HCT116 (cell line): ENCODE results near the gene COL5A1. TPM values are rescaled to one million over a fixed set of nuclear protein-coding genes. Genes with fewer than 3 reads are reported as not detected.

Source experiments
- ATAC-seq: fragments of 200-7000 bp; cut with Tn5 transposase; 2 replicates; pipeline ENCODE4 v1.9.1; 2020; ENCODE audit warnings: mild to moderate bottlenecking, moderate library complexity
- BruUV-seq: library from RNA; stranded (reverse); fragments of 400-500 nt; replicated peaks from 2 replicates; lab custom pipeline; 2021; lab: Mats Ljungman, UMichigan
- CTCF ChIA-PET: fragments of 300-600 bp; sonication (Branson Sonifier 250); formaldehyde crosslinking; loops from one replicate; lab custom pipeline; 2021; ENCODE audit warnings: antibody characterized with exemption; lab: Charles Lee
- POLR2A ChIA-PET: fragments of 300-600, 350-600 bp; sonication (Branson Sonifier 250); formaldehyde crosslinking; loops from one replicate; lab custom pipeline; 2021; ENCODE audit warnings: antibody characterized with exemption; lab: Charles Lee
- RAD21 ChIA-PET, 2 experiments: fragments of 300-600 bp; sonication (Branson Sonifier 250); formaldehyde crosslinking; loops; one replicate each; lab custom pipeline; 2023; ENCODE audit warnings: low total read pairs in 2 of 2; ENCODE audit not compliant: uncharacterized antibody in 2 of 2, unreplicated experiment in 2 of 2, low non-redundant PET in 1 of 2; lab: Charles Lee
- DNase-seq: peaks from one replicate; pipeline ENCODE4 v3.0.0-alpha.2; 2010; ENCODE audit warnings: low read depth, low spot score
- H2AFZ ChIP-seq: fragments of 200-600 bp; shearing (Covaris generic), sonication (generic); 2 replicates; pipeline ENCODE4 v1.6.1; 2017; ENCODE audit warnings: low read depth, mixed run types, mixed read lengths, antibody characterized with exemption, low read length; ENCODE audit not compliant: poor library complexity, severe bottlenecking
- H3K27ac ChIP-seq: 2 replicates; pipeline ENCODE4 v1.5.1; 2012; ENCODE audit warnings: low read depth, low read length
- H3K27me3 ChIP-seq: fragments of 200-600 bp; sonication (generic); 2 replicates; pipeline ENCODE4 v1.6.1; 2016; ENCODE audit warnings: mixed run types, low read length, mixed read lengths; ENCODE audit not compliant: insufficient read depth
- H3K36me3 ChIP-seq, 2 experiments: fragments of 200-500 bp in 1 of 2; fragments of 200-600 bp in 1 of 2; sonication (Bioruptor generic) in 1 of 2; sonication (generic) in 1 of 2; 2 replicates each; pipeline versions ENCODE4 v1.5.1 to v1.6.1; 2014 to 2016; ENCODE audit warnings: low read length in 2 of 2, inconsistent platforms in 1 of 2, mixed read lengths in 1 of 2, mixed run types in 1 of 2; ENCODE audit not compliant: insufficient read depth in 2 of 2, control insufficient read depth in 1 of 2
- H3K4me1 ChIP-seq, 2 experiments: fragments of 200-600 bp in 1 of 2; sonication (generic) in 1 of 2; 2 replicates each; pipeline versions ENCODE4 v1.5.1 to v1.6.1; 2012 to 2017; ENCODE audit warnings: low read length in 2 of 2, inconsistent platforms in 1 of 2, mild to moderate bottlenecking in 1 of 2, mixed read lengths in 1 of 2, mixed run types in 1 of 2, moderate library complexity in 1 of 2; ENCODE audit not compliant: insufficient read depth in 2 of 2, control insufficient read depth in 1 of 2
- H3K4me2 ChIP-seq: fragments of 200-600 bp; sonication (generic); 2 replicates; pipeline ENCODE4 v1.6.1; 2017; ENCODE audit warnings: mixed run types, low read length, mixed read lengths
- H3K4me3 ChIP-seq, 2 experiments: fragments of 200-600 bp in 1 of 2; sonication (generic) in 1 of 2; replicated peaks in 1 of 2; 2 replicates each; pipeline ENCODE4 v1.5.1; 2011 to 2016; ENCODE audit warnings: low read length in 2 of 2, control low read depth in 1 of 2, low read depth in 1 of 2, mild to moderate bottlenecking in 1 of 2, mixed read lengths in 1 of 2, mixed run types in 1 of 2
- H3K79me2 ChIP-seq: fragments of 200-600 bp; sonication (generic); 2 replicates; pipeline ENCODE4 v1.6.1; 2017; ENCODE audit warnings: mild to moderate bottlenecking, mixed run types, low read length, moderate library complexity, mixed read lengths; ENCODE audit not compliant: insufficient read depth
- H3K9ac ChIP-seq: fragments of 200-600 bp; sonication (generic); 2 replicates; pipeline ENCODE4 v1.6.1; 2016; ENCODE audit warnings: low read length, mixed read lengths
- H3K9me2 ChIP-seq: fragments of 200-600 bp; sonication (generic), shearing (Covaris generic); 2 replicates; pipeline ENCODE4 v1.6.1; 2017; ENCODE audit warnings: mixed run types, mild to moderate bottlenecking, moderate library complexity; ENCODE audit not compliant: insufficient read depth
- H3K9me3 ChIP-seq, 2 experiments: fragments of 200-500 bp in 1 of 2; fragments of 200-600 bp in 1 of 2; sonication (Bioruptor generic) in 1 of 2; sonication (generic) in 1 of 2; 2 replicates each; pipeline ENCODE4 v1.6.1; 2014 to 2017; ENCODE audit warnings: low read length in 2 of 2, mixed read lengths in 2 of 2, inconsistent platforms in 1 of 2, low read depth in 1 of 2, mild to moderate bottlenecking in 1 of 2, mixed run types in 1 of 2, moderate library complexity in 1 of 2; ENCODE audit not compliant: control insufficient read depth in 1 of 2, insufficient read depth in 1 of 2
- H4K20me1 ChIP-seq: fragments of 200-600 bp; sonication (generic), shearing (Covaris generic); 2 replicates; pipeline ENCODE4 v1.6.1; 2017; ENCODE audit warnings: mixed run types, mild to moderate bottlenecking, moderate library complexity; ENCODE audit not compliant: insufficient read depth
- CBX3 ChIP-seq: IDR thresholded peaks from 2 replicates; pipeline ENCODE4 v1.6.1; 2012; ENCODE audit warnings: low read depth
- CTCF ChIP-seq, 3 experiments: fragments of 200-600 bp in 1 of 3; sonication (generic) in 1 of 3; IDR thresholded peaks in 2 of 3; conservative IDR thresholded peaks in 1 of 3; 2 replicates each; pipeline ENCODE4 v1.5.1; 2012 to 2017; ENCODE audit warnings: low read depth in 2 of 3, low read length in 2 of 3, antibody characterized with exemption in 1 of 3, borderline replicate concordance in 1 of 3, control low read depth in 1 of 3, mild to moderate bottlenecking in 1 of 3, mixed read lengths in 1 of 3, mixed run types in 1 of 3, moderate library complexity in 1 of 3; ENCODE audit not compliant: insufficient read depth in 1 of 3
- ELF1 ChIP-seq: IDR thresholded peaks from 2 replicates; pipeline ENCODE4 v1.6.1; 2012; ENCODE audit warnings: low read depth, borderline replicate concordance
- EZH2phosphoT487 ChIP-seq: fragments of 200-600 bp; IDR thresholded peaks from 2 replicates; pipeline ENCODE4 v1.6.1; 2018; ENCODE audit warnings: antibody characterized with exemption, borderline replicate concordance
- FOSL1 ChIP-seq: IDR thresholded peaks from 2 replicates; pipeline ENCODE4 v1.6.1; 2012; ENCODE audit warnings: low read depth
- JUND ChIP-seq: IDR thresholded peaks from 2 replicates; pipeline ENCODE4 v1.6.1; 2012
- MAX ChIP-seq: IDR thresholded peaks from 2 replicates; pipeline ENCODE4 v1.6.1; 2012
- REST ChIP-seq: IDR thresholded peaks from 2 replicates; pipeline ENCODE4 v1.6.1; 2012; ENCODE audit warnings: low read depth
- SP1 ChIP-seq: IDR thresholded peaks from 2 replicates; pipeline ENCODE4 v1.6.1; 2012; ENCODE audit warnings: low read depth
- SRF ChIP-seq: IDR thresholded peaks from 2 replicates; pipeline ENCODE4 v1.6.1; 2012; ENCODE audit warnings: low read depth
- TCF7L2 ChIP-seq: IDR thresholded peaks from 2 replicates; pipeline ENCODE4 v1.7.0; 2011; ENCODE audit warnings: borderline replicate concordance, inconsistent platforms; ENCODE audit not compliant: insufficient read depth, insufficient read length; ENCODE audit errors: extremely low read depth
- YY1 ChIP-seq: IDR thresholded peaks from 2 replicates; pipeline ENCODE4 v1.6.1; 2011; ENCODE audit warnings: low read length, low read depth, moderate library complexity, mild to moderate bottlenecking; ENCODE audit not compliant: insufficient replicate concordance; ENCODE audit errors: extremely low read depth
- ZNF274 ChIP-seq: fragments of 200-500 bp; sonication (Bioruptor generic); IDR thresholded peaks from 2 replicates; pipeline ENCODE4 v1.6.1; 2014; ENCODE audit warnings: mild to moderate bottlenecking, low read depth, low read length, inconsistent platforms
- intact Hi-C: fragments of 100-400 bp; cut with micrococcal nuclease; formaldehyde crosslinking; loops from 2 replicates; pipeline ENCODE4 v1.10.0; 2022
- total RNA-seq: library from RNA; stranded (reverse); gene quantifications from one replicate; pipeline ENCODE4 v1.2.1, GENCODE V29; 2021; ENCODE audit not compliant: unreplicated experiment

Gene COL5A1
- total RNA-seq, 1 experiment from 2014 or later = 0.30 TPM

- H3K4me2 ChIP-seq = no peak overlapping the region
- ChIA-PET CTCF (no interaction called here), POLR2A (no interaction called here), RAD21 (no interaction called here)
- no peak overlapping the region for H2AFZ ChIP-seq
- no peak overlapping the region for H3K4me3 ChIP-seq
- H3K27ac ChIP-seq = no peak overlapping the region
- no peaks in the 10 kb centered on the region for H3K9me2 ChIP-seq
- ATAC-seq = no peak
- no peaks in the 10 kb centered on the region for H3K4me1 ChIP-seq
- no peaks in the 10 kb centered on the region for H3K36me3 ChIP-seq
- H4K20me1 ChIP-seq = no peaks in the 10 kb centered on the region
- no peak for DNase-seq
- no peak for TF ChIP-seq ELF1
- TF ChIP-seq EZH2phosphoT487 = no peak
- no peak for TF ChIP-seq SP1
- TF ChIP-seq SRF = no peak
- TF ChIP-seq CBX3 = no peak
- no peak for TF ChIP-seq MAX
- TF ChIP-seq JUND = no peak
- TF ChIP-seq ZNF274 = no peak
- no peak for TF ChIP-seq TCF7L2
- TF ChIP-seq YY1 = no peak
- no peak for TF ChIP-seq FOSL1
- TF ChIP-seq REST = no peak
- TF ChIP-seq CTCF (IDR thresholded peaks at IDR 0.05 in 2 of 3, conservative IDR thresholded peaks at IDR 0.05 in 1 of 3; ENCODE audit: borderline replicate concordance in 1 of 3, insufficient read depth in 1 of 3, low read depth in 2 of 3, low read length in 2 of 3) = no peak
- no peaks in the 10 kb centered on the region for H3K79me2 ChIP-seq
- H3K9ac ChIP-seq = no peak overlapping the region
- no TSS peak for BruUV-seq
- intact Hi-C loops = no loop called here
- no peaks in the 10 kb centered on the region for H3K9me3 ChIP-seq
- H3K27me3 ChIP-seq = no peaks in the 10 kb centered on the region
These were observed 189.5 kb downstream of the COL5A1 start for GRCh38 chr9:134830926-134831720.
